PC-3 (cell line): ENCODE data around the gene KEAP1. TPM values are rescaled to one million over a fixed set of nuclear protein-coding genes. Genes with fewer than 3 reads are reported as not detected.
A peak's percentile ranks its signal among the peaks of the same experiment; 100 is the strongest.

ENCODE experiments used
- ATAC-seq: fragments of 200-7000 bp; cut with Tn5 transposase; 2 replicates; pipeline ENCODE4 v1.9.1; 2020; ENCODE audit warnings: mild to moderate bottlenecking, moderate library complexity
- BruUV-seq: library from RNA; stranded (reverse); fragments of 400-500 nt; replicated peaks from 2 replicates; lab custom pipeline; 2021; lab: Mats Ljungman, UMichigan
- CTCF ChIA-PET: fragments of 300-600 bp; sonication (Branson Sonifier 250); formaldehyde crosslinking; loops from one replicate; lab custom pipeline; 2022; ENCODE audit warnings: antibody characterized with exemption; lab: Charles Lee
- POLR2A ChIA-PET: fragments of 300-600 bp; sonication (Branson Sonifier 250); formaldehyde crosslinking; loops from one replicate; lab custom pipeline; 2022; ENCODE audit warnings: antibody characterized with exemption; ENCODE audit not compliant: unreplicated experiment; lab: Charles Lee
- DNase-seq: peaks from one replicate; pipeline ENCODE4 v3.0.0-alpha.2; 2015
- H2AFZ ChIP-seq: fragments of 300-600 bp; sonication (generic); 2 replicates; pipeline ENCODE4 v1.6.0; 2016; ENCODE audit warnings: antibody characterized with exemption, low read length
- H3F3A ChIP-seq: fragments of 300-600 bp; sonication (generic); one replicate; pipeline ENCODE4 v1.6.0; 2017; ENCODE audit warnings: antibody characterized with exemption, low read length, control low read depth, mild to moderate bottlenecking; ENCODE audit not compliant: unreplicated experiment
- H3K27ac ChIP-seq: fragments of 300-600 bp; sonication (generic); 2 replicates; pipeline ENCODE4 v1.5.1; 2016; ENCODE audit warnings: mild to moderate bottlenecking, low read length
- H3K27me3 ChIP-seq: fragments of 300-600 bp; sonication (generic); 2 replicates; pipeline ENCODE4 v1.6.1; 2016; ENCODE audit warnings: low read length, mixed read lengths
- H3K36me3 ChIP-seq: fragments of 300-600 bp; sonication (generic); 2 replicates; pipeline ENCODE4 v1.6.1; 2016; ENCODE audit warnings: low read depth, mixed run types, low read length, mixed read lengths
- H3K4me1 ChIP-seq: fragments of 300-600 bp; sonication (generic); 2 replicates; pipeline ENCODE4 v1.5.1; 2016; ENCODE audit warnings: low read length; ENCODE audit not compliant: insufficient read depth
- H3K4me2 ChIP-seq: fragments of 300-600 bp; sonication (generic); 2 replicates; pipeline ENCODE4 v1.6.0; 2016; ENCODE audit warnings: low read length
- H3K4me3 ChIP-seq: fragments of 300-600 bp; sonication (generic); 2 replicates; pipeline ENCODE4 v1.5.1; 2016; ENCODE audit warnings: mild to moderate bottlenecking, low read length, mixed read lengths
- H3K79me2 ChIP-seq: fragments of 300-600 bp; sonication (generic); 2 replicates; pipeline ENCODE4 v1.6.1; 2017; ENCODE audit warnings: low read length, mixed read lengths
- H3K9ac ChIP-seq: fragments of 300-600 bp; sonication (generic); 2 replicates; pipeline ENCODE4 v1.6.0; 2016; ENCODE audit warnings: mild to moderate bottlenecking, low read length
- H3K9me2 ChIP-seq: fragments of 300-600 bp; sonication (generic); replicated peaks from 2 replicates; pipeline ENCODE4 v1.6.1; 2016; ENCODE audit warnings: mixed run types, low read length, mixed read lengths
- H3K9me3 ChIP-seq: fragments of 300-600 bp; sonication (generic); 2 replicates; pipeline ENCODE4 v1.6.1; 2016; ENCODE audit warnings: low read length, mixed read lengths
- H4K20me1 ChIP-seq: fragments of 300-600 bp; sonication (generic); 2 replicates; pipeline ENCODE4 v1.6.1; 2016; ENCODE audit warnings: low read length, mixed read lengths
- EZH2 ChIP-seq: fragments of 300-600 bp; sonication (generic); IDR thresholded peaks from one replicate; pipeline ENCODE4 v1.6.1; 2017; ENCODE audit warnings: antibody characterized with exemption, mild to moderate bottlenecking, low read length; ENCODE audit not compliant: unreplicated experiment
- EZH2phosphoT487 ChIP-seq: fragments of 300-600 bp; sonication (generic); IDR thresholded peaks from 2 replicates; pipeline ENCODE4 v1.6.1; 2018; ENCODE audit warnings: mild to moderate bottlenecking, antibody characterized with exemption, low read length, borderline replicate concordance
- intact Hi-C: fragments of 100-400 bp; cut with micrococcal nuclease; formaldehyde crosslinking; loops from 2 replicates; pipeline ENCODE4 v1.9.0; 2023
- total RNA-seq: library from RNA; depleted of rRNA; stranded (reverse); fragments of >200 nt; gene quantifications from 2 replicates; pipeline ENCODE4 v1.2.3, GENCODE V29; 2014
- TF ChIP-seq, protein P1 (sequence below): fragments of 300-600 bp; sonication (generic); conservative IDR thresholded peaks from 2 replicates; pipeline ENCODE4 v1.5.1; 2017; ENCODE audit warnings: antibody characterized with exemption, low read depth, mild to moderate bottlenecking, low read length

KEAP1 gene
- total RNA-seq, 1 experiment from 2014 or later, result 151 TPM

DNA sequence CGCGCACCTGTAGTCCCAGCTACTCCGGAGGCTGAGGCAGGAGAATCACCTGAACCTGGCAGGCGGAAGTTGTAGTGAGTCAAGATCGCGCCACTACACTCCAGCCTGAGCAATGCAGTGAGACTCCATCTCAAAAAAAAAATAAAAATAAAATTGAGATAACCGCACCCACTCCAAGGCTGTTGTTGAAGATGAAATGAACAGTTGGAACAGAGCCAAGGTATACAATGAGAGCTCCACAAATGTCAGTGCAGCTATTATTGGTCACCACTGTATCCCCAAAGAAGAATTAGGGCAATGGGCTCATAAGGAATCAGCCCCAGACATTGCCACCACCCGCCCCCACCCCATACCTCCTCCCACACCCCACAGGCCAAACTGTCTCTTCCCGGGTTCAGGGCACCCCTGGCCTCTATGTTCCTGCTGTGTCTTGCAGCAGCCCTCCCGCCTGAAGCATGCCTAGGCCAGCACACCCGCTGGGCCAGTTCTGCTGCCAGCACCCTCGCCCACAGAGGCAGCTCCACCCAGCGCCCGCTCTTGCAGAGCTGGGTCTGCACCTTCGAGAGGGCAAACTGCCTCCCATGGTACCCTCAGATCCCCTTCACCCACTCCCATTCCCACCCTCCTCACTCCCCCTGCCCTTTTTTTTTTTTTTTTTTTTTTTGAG, 17.6 kb upstream of the KEAP1 start:
- no TSS peak for BruUV-seq
- H3K79me2 ChIP-seq, result no peaks in the 10 kb centered on the region
- peak; percentile 57 for DNase-seq
- H3K9me3 ChIP-seq, result no peaks in the 10 kb centered on the region
- no peaks in the 10 kb centered on the region for H3F3A ChIP-seq
- CTCF ChIA-PET, result no interaction called here
- TF ChIP-seq, protein P1, sequence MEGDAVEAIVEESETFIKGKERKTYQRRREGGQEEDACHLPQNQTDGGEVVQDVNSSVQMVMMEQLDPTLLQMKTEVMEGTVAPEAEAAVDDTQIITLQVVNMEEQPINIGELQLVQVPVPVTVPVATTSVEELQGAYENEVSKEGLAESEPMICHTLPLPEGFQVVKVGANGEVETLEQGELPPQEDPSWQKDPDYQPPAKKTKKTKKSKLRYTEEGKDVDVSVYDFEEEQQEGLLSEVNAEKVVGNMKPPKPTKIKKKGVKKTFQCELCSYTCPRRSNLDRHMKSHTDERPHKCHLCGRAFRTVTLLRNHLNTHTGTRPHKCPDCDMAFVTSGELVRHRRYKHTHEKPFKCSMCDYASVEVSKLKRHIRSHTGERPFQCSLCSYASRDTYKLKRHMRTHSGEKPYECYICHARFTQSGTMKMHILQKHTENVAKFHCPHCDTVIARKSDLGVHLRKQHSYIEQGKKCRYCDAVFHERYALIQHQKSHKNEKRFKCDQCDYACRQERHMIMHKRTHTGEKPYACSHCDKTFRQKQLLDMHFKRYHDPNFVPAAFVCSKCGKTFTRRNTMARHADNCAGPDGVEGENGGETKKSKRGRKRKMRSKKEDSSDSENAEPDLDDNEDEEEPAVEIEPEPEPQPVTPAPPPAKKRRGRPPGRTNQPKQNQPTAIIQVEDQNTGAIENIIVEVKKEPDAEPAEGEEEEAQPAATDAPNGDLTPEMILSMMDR, result no peak
- no peak for TF ChIP-seq EZH2
- TF ChIP-seq EZH2phosphoT487, result no peak
- no peak overlapping the region for H3K9ac ChIP-seq
- ATAC-seq, result no peak; the same call in 1 of the 2 replicates
- intact Hi-C loops, result no loop called here
- POLR2A ChIA-PET, result no interaction called here
- no peaks in the 10 kb centered on the region for H3K9me2 ChIP-seq
- no peak overlapping the region for H3K4me3 ChIP-seq
- no peak overlapping the region for H3K4me2 ChIP-seq
- no peaks in the 10 kb centered on the region for H4K20me1 ChIP-seq
- H3K4me1 ChIP-seq, result peaks cover 13% of the 10 kb centered on the region; the same call in 1 of the 2 replicates
- H3K27me3 ChIP-seq, result no peaks in the 10 kb centered on the region
- no peaks in the 10 kb centered on the region for H3K36me3 ChIP-seq
- H2AFZ ChIP-seq, result no peak overlapping the region
- H3K27ac ChIP-seq, result no peak overlapping the region

DNA sequence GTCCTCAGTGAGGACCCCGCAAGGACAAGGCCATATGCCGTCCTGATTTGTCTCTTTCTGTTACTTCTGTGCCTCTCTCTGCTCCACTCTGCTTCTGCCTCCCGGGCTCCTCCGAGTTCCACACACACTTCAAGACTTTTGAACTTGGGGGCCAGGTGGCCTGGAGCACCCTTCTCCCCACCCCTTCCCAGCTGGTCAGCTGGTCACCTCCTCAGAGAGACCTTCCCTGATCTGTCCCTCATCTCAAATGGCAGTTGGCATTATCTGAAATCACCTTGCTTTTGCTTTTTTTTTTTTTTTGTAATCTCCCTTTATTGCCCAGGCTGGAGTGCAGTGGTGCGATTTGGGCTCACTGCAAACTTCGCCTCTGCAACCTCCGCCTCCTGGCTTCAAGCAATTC, 16.3 kb upstream of the KEAP1 start:
- Histone ChIP-seq H3K27ac (no peak overlapping the region), H3K9me2 (no peaks in the 10 kb centered on the region), H3K36me3 (no peaks in the 10 kb centered on the region), H3K9me3 (no peaks in the 10 kb centered on the region), H4K20me1 (no peaks in the 10 kb centered on the region), H3K9ac (no peak overlapping the region), H3K79me2 (no peaks in the 10 kb centered on the region), H3F3A (no peaks in the 10 kb centered on the region), H3K4me2 (no peak overlapping the region), H3K4me3 (no peak overlapping the region), H3K27me3 (no peaks in the 10 kb centered on the region), H3K4me1 (peaks cover 13% of the 10 kb centered on the region; the same call in 1 of the 2 replicates), H2AFZ (no peak overlapping the region)
- no peak for ATAC-seq
- intact Hi-C loops, result no loop called here
- CTCF ChIA-PET, result no interaction called here
- POLR2A ChIA-PET, result no interaction called here
- no peak for DNase-seq
- no TSS peak for BruUV-seq
- TF ChIP-seq, protein P1, result no peak
- no peak for TF ChIP-seq EZH2phosphoT487
- no peak for TF ChIP-seq EZH2
